ENCODE measurements around the gene PKHD1. TPM values are rescaled to one million over a fixed set of nuclear protein-coding genes. Genes with fewer than 3 reads are reported as not detected.

The PKHD1 gene
- total RNA-seq, 1 experiment from 2014 or later = not detected

Other genes with a start within 250 kb of the PKHD1 start
- gene IL17A, start 98.8 kb upstream of the PKHD1 start, total RNA-seq (2014; rRNA removed; shearing (Covaris generic)) = 0.10 and 0.12 TPM in 2 replicates
- not detected in 2 replicates for gene IL17F, start 156.9 kb upstream of the PKHD1 start, total RNA-seq (2014; rRNA removed; shearing (Covaris generic))
- 101 and 116 TPM in 2 replicates for gene MCM3, start 197.1 kb upstream of the PKHD1 start, total RNA-seq (2014; rRNA removed; shearing (Covaris generic))

Data from RPMI7951 (cell line).